Measurements from ENCODE around the gene TSPAN19.

TSPAN19 gene

DNA sequence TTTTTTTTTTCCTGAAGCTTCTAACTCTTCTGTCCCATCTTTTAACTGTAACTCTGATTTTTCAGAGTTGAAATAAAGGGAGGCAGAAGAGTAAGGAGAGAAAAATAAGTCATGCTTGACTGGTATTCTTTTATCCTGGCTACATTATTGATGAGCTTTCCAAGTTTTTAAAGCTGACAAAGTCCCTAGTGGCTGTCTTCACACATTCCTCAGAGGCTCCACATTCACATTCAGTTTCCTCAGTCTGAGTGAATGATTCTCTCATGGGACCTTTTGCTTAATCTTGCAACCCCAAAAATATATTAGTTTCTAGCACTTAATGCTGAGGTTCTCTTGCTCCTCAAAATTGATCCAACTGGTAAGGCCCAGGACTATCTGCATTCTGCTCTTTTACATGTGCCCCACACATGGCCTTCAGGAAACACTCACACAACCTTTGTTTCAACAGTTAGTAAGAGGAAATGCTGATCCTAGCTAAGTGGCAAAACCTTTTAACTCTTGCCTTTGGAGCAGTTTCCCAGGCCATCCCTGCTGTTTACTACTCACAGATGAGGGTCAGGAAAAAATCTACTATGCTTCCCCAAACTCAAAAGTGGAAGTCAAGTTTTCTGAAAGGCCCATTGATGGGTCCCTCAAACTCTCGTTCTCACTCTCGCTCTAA lies 61.8 kb downstream of the TSPAN19 start:
- 100% methylated on average over 2 of the region's 2 CpGs for WGBS (ENCODE audit: insufficient coverage)
- ChIA-PET POLR2A (no interaction called here), CTCF (no interaction called here)
- Histone ChIP-seq H3K4me1 (ENCODE audit: control extremely low read depth in 1 of 4, control insufficient read depth in 4 of 4, insufficient read depth in 4 of 4, low read length in 3 of 4) (no peaks in the 10 kb centered on the region), H3K4me3 (ENCODE audit: control insufficient read depth in 1 of 7, extremely low read depth in 1 of 7, insufficient read depth in 4 of 7, low read depth in 2 of 7, low read length in 6 of 7) (no peak overlapping the region), H3K27me3 (replicated peaks in 2 of 5; ENCODE audit: control insufficient read depth in 4 of 5, insufficient read depth in 5 of 5, low read length in 4 of 5) (peaks cover 0 to 3% (median 0%) of the 10 kb centered on the region in 5 experiments), H3K36me3 (ENCODE audit: control insufficient read depth in 4 of 4, insufficient read depth in 4 of 4, low read length in 3 of 4) (no peaks in the 10 kb centered on the region), H3K27ac (ENCODE audit: insufficient read depth in 1 of 2, low read depth in 1 of 2, low read length in 2 of 2, poor library complexity in 1 of 2, severe bottlenecking in 2 of 2) (no peak overlapping the region), H3K9me3 (ENCODE audit: control extremely low read depth in 1 of 5, control insufficient read depth in 4 of 5, insufficient read depth in 2 of 5, low read depth in 1 of 5, low read length in 4 of 5) (peaks cover 0 to 3% (median 0%) of the 10 kb centered on the region in 5 experiments)
- no peak for DNase-seq

- H3K4me1 ChIP-seq (ENCODE audit: control extremely low read depth in 1 of 4, control insufficient read depth in 4 of 4, insufficient read depth in 4 of 4, low read length in 3 of 4), result no peaks in the 10 kb centered on the region
- peaks cover 0 to 3% (median 0%) of the 10 kb centered on the region in 5 experiments for H3K9me3 ChIP-seq (ENCODE audit: control extremely low read depth in 1 of 5, control insufficient read depth in 4 of 5, insufficient read depth in 2 of 5, low read depth in 1 of 5, low read length in 4 of 5)
- POLR2A ChIA-PET, result no interaction called here
- no peak overlapping the region for H3K27ac ChIP-seq (ENCODE audit: insufficient read depth in 1 of 2, low read depth in 1 of 2, low read length in 2 of 2, poor library complexity in 1 of 2, severe bottlenecking in 2 of 2)
- H3K27me3 ChIP-seq (replicated peaks in 2 of 5; ENCODE audit: control insufficient read depth in 4 of 5, insufficient read depth in 5 of 5, low read length in 4 of 5), result peaks cover 0 to 3% (median 0%) of the 10 kb centered on the region in 5 experiments
- no peak for DNase-seq
- CTCF ChIA-PET, result no interaction called here
- H3K4me3 ChIP-seq (ENCODE audit: control insufficient read depth in 1 of 7, extremely low read depth in 1 of 7, insufficient read depth in 4 of 7, low read depth in 2 of 7, low read length in 6 of 7), result no peak overlapping the region
- no peaks in the 10 kb centered on the region for H3K36me3 ChIP-seq (ENCODE audit: control insufficient read depth in 4 of 4, insufficient read depth in 4 of 4, low read length in 3 of 4)
These were observed 63.1 kb downstream of the TSPAN19 start for GRCh38 chr12:84973026-84973425.

DNA sequence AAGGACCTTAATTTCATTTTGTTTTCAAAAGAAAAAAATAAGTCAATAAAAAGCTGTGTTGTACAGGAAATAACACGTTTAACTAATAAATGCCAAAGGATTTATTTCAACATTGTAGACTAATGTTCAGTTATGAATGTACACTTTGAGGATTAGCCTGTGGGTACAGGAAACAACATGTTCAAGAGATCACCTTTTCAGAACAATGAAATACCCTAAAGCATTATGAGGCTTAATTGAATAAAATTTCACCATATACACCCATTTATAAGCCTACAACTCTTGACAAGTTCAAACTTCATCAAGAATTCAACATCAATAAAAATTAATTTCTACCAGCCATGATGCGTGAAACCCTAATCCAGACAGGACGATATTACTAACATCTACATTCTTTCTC lies 66.9 kb downstream of the TSPAN19 start:
- POLR2A ChIA-PET, result no interaction called here
- no peak overlapping the region for H3K4me3 ChIP-seq (ENCODE audit: control insufficient read depth in 1 of 7, extremely low read depth in 1 of 7, insufficient read depth in 4 of 7, low read depth in 2 of 7, low read length in 6 of 7)
- no peak overlapping the region for H3K27ac ChIP-seq (ENCODE audit: insufficient read depth in 1 of 2, low read depth in 1 of 2, low read length in 2 of 2, poor library complexity in 1 of 2, severe bottlenecking in 2 of 2)
- no peak for DNase-seq
- peaks cover 0 to 3% (median 0%) of the 10 kb centered on the region in 5 experiments for H3K27me3 ChIP-seq (replicated peaks in 2 of 5; ENCODE audit: control insufficient read depth in 4 of 5, insufficient read depth in 5 of 5, low read length in 4 of 5)
- WGBS (ENCODE audit: insufficient coverage), result 100% methylated on average over 2 of the region's 3 CpGs
- no peaks in the 10 kb centered on the region for H3K36me3 ChIP-seq (ENCODE audit: control insufficient read depth in 4 of 4, insufficient read depth in 4 of 4, low read length in 3 of 4)
- H3K9me3 ChIP-seq (ENCODE audit: control extremely low read depth in 1 of 5, control insufficient read depth in 4 of 5, insufficient read depth in 2 of 5, low read depth in 1 of 5, low read length in 4 of 5), result no peaks in the 10 kb centered on the region
- CTCF ChIA-PET, result no interaction called here
- no peaks in the 10 kb centered on the region for H3K4me1 ChIP-seq (ENCODE audit: control extremely low read depth in 1 of 4, control insufficient read depth in 4 of 4, insufficient read depth in 4 of 4, low read length in 3 of 4)
